Measurements from ENCODE around the gene RAC3.
A peak's percentile ranks its signal among the peaks of the same experiment; 100 is the strongest.

Gene RAC3

DNA sequence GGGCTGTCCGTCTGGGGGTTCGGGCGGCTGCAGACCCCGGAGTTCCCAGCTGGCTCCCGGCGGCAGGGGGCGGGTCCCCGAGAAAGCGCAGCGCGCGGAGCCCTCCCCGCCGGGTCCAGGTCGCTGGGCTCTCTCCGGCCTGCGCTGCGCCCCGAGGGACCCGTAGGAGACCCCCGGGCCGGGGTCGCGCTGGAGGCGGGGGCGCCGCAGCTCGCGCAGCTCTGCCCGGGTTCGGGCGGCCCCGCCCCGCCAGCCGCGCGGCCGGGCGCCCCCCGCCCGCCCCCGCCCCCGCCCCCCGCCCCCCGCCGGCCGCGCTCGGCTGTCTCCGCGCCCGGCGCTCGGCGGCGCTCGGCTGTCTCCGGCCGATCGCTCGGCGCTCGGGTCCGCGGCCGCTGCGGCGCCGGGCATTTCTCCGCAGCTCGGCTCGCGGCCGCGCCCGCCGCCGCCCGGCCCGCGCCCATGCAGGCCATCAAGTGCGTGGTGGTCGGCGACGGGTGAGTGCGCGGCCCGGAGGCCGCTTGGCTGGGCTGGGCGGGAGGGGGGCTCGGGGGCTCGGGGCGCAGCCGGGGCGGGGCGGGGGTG, at the start of gene RAC3:
TSS of gene RAC3 (plus strand) at position 376 of the 582 bp plus-strand sequence. CDS start at position 460, 84 bp downstream.
- DNase-seq: no peak

GRCh38 chr17:81983011-81983638, 48.4 kb upstream of the RAC3 start:
- no peak for DNase-seq

- no peak for DNase-seq
Observed at GRCh38 chr17:81983639-81984373, 47.7 kb upstream of the RAC3 start.

DNA sequence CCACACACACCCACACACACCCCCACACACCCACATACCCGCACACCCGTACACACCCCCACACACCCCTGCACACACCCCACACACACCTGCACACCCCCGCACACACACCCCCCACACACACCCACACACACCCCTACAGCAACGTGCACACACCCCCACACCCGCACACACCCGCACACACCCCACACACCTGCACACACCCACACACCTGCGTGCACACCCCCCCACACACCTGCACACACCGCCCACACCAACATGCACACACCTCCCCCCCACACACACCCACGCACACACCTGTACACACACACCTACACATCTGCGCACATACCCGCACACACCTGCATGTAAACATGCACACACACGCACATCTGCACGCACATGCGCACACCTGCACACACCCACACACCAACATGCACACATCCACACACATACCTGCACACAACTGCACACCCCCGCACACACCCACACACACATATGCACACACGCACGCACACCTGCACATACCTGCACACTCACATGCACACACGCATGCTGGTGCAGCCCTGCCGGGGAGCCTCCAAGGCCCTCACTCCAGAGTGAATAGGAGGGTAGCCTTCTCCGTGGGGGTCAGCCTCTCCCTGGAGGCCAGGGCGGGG, 46.6 kb upstream of the RAC3 start:
- no peak for DNase-seq

DNA sequence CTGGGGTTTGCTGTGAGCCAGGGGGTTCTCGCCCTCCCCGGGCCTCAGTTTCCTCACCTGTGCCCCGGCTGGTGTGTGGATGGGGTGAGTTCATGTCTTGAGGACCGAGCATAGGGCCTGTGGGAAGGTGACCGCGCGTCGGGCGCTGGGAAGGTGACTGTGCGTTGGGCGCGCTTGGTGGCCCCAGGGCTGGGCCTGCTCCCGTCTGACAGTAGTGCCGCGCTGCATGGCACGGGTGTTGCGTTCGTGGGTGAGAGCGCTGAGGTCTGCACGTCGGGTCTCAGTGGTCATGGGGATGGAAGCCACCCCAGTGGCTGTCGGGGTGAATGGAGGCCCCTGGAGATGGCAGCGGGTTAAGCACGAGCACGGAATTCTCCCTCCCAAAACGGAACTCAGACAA, 44.9 kb upstream of the RAC3 start:
- DNase-seq: no peak

- DNase-seq: no peak
Observed at GRCh38 chr17:81987161-81987770, 44.2 kb upstream of the RAC3 start.

- DNase-seq: no peak
Observed at GRCh38 chr17:81990836-81991683, 40.4 kb upstream of the RAC3 start.

GRCh38 chr17:81991684-81992305, 39.7 kb upstream of the RAC3 start:
- DNase-seq: peak; percentile 39

DNA sequence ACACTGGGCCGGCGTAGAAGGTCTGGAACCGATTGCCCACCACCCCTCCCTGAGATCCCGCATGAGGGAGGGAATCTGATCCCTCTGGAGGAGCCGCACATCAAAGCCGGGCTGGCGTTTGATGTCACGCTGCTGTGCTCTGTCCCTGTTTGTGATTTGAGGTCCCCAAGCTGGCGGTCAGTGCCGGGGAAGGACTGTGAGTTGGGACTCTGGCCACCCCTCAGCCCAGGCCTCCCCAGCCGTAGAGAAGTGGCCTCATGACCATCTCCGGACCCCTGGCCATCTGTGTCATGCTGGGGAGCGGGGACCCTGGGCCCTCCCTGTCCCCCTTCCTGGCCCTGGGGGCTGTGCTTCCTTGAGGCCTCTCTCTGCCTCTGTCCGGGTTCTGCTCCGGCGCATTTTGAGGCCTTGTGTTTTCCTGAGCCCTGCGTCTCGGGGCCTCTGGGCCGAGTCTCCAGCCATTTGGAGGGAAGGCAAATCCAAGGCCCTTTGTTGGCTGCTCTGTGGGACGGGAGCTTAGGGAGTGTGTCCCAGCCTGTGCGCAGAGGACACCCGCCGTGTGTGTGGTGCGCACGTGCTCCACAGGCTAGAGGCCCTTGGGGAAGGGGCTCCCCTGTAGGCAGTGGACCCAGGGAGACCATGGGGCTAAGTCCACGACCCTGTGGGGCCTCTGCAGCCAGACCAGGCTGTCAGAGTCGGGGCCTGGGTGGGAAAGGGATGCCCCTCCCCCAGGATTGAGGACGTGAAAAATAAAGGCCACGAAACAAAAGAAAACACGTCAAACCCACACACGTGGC, 39.0 kb upstream of the RAC3 start:
- no peak for DNase-seq

GRCh38 chr17:81993729-81994592, 37.5 kb upstream of the RAC3 start:
- DNase-seq: no peak

DNA sequence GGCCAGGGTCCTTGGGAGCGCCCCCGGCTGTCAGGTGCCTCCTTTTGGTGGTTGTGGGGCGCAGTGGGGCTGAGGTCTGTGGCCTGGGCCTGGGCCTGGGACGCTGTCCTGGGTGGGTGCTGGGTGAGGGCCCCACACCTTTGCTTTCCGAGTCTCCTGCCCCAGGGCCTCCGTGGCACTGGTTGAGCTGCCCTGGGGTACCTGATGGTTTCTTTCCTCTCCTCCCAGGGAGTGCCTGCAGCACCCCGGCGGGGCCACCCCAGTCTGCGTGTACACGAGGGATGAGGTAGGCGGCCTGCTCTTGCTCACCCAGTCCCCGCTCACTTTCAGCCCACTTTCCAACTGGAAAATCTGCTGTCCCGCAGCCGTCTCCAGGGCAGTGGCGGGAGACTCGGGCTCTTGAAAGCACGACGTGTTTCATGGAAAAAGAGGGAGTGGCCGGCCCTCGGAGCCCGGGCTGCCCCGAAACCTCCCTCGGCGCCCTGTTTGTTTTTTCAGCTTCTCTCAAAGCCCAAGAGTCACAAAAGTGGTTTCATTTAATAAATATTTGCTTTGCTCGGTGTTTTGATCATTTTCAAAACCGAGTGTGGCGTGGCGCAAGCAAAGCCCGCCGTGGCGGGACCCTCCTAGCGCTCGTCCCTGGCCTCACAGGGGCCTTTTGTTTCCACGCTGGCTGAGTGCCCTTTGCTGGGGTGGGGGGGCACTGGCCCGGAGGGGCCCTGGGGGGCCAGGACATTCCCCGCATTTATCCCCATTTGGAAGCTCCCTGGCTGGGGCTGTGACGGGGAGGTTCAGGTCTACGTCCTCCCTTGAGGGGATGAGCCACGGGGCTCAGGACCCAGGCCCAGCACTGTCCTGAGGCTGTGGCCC, 36.6 kb upstream of the RAC3 start:
- no peak for DNase-seq

- no peak for DNase-seq
Observed at GRCh38 chr17:81995463-81996231, 35.8 kb upstream of the RAC3 start.

- no peak for DNase-seq
Observed at GRCh38 chr17:81996232-81996756, 35.2 kb upstream of the RAC3 start.

- no peak for DNase-seq
Observed at GRCh38 chr17:81996757-81997441, 34.6 kb upstream of the RAC3 start.

- DNase-seq: no peak
Observed at GRCh38 chr17:81998212-81998611, 33.3 kb upstream of the RAC3 start.

GRCh38 chr17:81998691-81999438, 32.6 kb upstream of the RAC3 start:
- no peak for DNase-seq

DNA sequence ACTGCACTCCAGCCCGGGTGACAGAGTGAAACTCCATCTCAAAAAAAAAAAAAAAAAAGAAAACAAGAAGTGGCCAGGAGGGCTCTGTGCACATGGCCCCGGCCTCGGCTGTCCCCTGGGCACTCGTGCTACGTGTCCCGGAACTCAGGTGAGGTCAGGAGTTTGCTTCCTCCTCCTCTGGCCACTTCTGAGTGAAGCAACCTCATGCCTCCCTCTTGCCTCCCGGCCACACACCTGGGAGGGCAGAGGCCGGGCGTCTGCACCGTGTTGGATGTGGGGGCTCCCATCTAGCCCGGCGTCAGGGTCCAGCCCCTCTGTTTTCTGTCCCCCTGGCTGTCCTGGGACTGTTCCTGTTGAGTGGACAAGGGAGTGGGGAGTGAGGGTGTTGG, 31.9 kb upstream of the RAC3 start:
- DNase-seq: no peak
